Kidney tubule cell (primary cell): ENCODE data around the gene MYH14.

Experiments
- DNase-seq: peaks from one replicate; pipeline ENCODE4 v3.0.0-alpha.2; 2018; ENCODE audit warnings: low spot score

The MYH14 gene

DNA sequence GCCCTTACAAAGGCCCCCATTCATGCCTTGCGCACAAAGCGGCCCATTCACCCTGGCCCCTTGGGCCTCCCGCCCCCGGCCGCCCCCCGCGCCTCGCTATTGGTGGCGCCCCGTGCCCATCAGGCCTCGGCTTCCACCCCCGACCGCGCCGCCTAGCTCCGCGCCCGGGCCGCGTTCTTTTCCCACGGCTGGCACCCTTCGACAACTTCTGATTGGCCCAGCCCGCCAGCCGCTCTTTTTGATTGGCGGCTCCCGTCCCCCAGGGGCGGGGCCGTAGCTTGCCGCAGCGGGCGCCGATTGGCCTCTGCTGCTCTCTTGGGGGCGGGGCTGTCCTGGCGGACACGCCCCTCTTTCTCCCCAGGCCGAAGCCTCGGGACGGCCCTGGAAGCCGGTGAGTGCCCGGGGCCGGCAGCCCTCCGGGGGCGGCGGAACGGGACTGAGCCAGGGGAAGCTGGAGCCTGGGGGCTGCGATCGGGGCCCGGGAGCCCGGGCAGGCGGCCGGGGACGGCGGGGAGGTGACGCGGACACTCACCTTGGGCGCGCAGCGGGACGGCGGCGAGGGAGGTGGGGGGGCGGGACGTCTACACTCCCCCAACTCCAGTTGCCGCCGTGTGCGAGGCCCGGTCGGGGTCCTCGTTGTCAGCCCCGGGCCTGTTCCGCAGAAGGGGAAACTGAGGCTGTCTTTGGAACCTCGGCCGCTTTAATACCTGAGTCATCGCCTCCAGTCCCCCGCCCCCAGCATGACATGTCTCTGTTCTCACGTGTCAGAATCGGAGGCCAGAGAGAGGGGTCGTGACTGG lies at the start of gene MYH14:
Gene MYH14 (plus strand): TSS at position 342 of the 800 bp plus-strand sequence. CDS start 6,744 bp downstream, outside the sequence.
- peak; percentile 92 for DNase-seq

DNA sequence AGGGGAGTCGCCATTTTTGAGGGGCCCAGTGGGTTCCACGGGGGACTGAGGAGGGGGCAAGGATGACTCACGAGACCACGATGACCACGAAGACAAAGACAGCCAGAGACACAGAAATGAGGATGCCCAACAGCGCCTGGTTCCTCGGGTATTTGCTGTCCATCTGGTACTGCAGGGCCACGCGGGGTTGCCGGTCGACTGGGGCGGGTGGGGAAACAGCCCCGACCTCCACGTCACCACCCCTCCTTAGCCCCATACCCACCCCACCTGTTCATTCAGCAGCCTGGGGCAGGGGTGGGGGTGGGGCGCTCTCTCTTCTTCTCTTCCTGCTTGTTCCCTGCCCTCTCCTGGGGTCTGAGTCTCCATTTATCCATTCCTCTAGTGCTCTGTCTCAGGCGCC lies 48.9 kb upstream of the MYH14 start:
- no peak for DNase-seq

GRCh38 chr19:50155520-50156109 lies 47.8 kb upstream of the MYH14 start:
- DNase-seq = no peak

GRCh38 chr19:50158577-50158976 lies 44.8 kb upstream of the MYH14 start:
- no peak for DNase-seq

DNA sequence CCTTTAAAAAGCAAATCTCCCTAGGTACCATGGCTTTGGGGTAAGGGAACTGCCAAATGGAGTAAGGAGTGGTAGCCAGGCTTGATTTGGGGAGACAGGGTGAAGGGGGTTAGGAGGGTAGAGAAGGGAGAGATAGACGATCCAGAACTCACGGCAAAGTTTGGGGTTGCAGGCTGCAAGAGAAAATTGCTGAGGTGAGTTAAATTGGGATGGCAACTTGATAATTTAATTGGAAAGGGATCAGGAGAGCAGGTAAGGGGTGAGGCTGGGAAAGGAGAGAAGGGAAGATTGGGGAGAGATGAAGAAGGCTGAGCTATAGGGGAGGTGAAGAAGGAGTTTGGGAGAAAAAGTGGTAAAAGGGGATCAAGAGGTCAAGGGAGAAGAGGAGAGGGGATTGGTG lies 44.3 kb upstream of the MYH14 start:
- DNase-seq = no peak

- DNase-seq = no peak
Measured at GRCh38 chr19:50162988-50163387, 40.4 kb upstream of the MYH14 start, which contains the start of gene IZUMO2. IZUMO2 (minus strand) TSS chr19:50163281; CDS start chr19:50163194, 87 bp downstream.

DNA sequence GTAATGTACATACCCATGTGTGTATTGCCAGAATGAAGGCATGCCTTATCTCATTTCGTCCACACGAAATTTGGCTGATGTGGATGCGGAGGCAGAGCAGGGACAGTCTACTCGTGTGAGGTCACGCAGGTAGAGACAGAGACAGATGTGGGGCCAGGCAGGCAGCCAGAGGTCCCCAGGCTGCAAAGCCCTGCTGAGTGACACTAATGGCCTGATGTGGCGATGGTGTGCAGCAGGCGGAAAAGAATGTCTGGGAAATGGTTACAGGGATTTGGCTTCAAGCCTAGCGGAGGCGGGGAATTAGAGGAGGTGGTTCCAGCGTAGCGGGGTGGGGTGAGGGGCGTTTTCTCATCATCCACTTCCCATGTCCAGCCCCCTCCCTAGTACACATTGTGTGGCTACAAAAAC lies 36.1 kb upstream of the MYH14 start:
- DNase-seq = peak; percentile 72

DNA sequence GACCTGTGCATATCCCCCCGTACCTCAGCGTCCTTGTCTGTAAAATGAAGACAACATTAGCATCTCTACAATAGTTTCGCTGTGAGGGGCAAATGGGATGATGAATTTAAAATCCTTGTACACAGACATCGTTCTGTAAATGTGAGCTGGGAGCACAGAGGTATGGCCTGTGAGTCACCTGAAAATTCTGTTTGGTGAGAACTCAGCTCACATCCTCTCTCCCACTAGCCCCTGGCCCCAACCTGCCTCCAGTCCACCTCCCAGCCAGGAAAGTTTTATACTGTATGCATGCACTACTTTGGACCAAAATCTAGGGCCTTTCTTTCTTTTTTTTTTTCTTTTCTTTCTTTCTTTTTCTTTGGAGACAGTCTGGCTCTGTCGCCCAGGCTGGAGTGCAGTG lies 31.7 kb upstream of the MYH14 start:
- peak; percentile 45 for DNase-seq

GRCh38 chr19:50172726-50173125 lies 30.7 kb upstream of the MYH14 start:
- no peak for DNase-seq

DNA sequence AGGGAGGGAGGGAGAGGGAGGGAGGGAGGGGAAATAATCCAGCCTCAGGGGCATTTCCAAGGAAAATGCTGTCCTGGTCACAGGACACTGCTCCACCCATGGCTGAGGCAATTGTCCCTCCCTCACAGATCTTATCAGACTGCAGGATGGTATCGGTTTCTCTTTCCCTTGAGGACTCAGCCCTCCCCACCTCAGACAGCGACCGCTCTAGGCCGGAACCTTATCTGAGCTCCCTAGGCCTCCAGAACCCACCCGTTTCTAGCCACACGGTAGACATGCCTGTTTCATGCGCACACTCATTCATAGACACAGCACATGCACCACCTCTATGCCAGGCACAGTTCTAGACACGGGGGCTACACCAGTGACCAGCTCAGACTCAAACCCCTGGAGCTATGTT lies 30.3 kb upstream of the MYH14 start:
- DNase-seq = peak; percentile 38

GRCh38 chr19:50174100-50174793 lies 29.2 kb upstream of the MYH14 start:
- no peak for DNase-seq

DNA sequence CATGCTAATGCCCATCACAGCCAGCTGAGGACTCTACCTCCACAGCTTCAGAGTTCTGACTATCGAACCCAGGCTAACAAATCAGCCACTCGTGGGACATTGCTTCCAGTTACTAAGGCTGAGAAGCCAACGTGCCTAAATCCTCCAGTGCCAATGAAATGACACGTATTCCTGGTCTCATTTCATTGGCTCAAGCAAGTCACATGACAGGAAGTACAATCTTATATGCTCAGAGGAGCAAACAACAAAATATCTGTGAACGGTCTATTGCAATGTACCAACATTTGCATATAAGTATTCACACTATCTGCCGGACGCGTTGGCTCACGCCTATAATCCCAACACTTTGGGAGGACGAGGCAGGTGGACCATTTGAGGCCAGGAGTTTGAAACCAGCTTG lies 27.5 kb upstream of the MYH14 start:
- DNase-seq = no peak

DNA sequence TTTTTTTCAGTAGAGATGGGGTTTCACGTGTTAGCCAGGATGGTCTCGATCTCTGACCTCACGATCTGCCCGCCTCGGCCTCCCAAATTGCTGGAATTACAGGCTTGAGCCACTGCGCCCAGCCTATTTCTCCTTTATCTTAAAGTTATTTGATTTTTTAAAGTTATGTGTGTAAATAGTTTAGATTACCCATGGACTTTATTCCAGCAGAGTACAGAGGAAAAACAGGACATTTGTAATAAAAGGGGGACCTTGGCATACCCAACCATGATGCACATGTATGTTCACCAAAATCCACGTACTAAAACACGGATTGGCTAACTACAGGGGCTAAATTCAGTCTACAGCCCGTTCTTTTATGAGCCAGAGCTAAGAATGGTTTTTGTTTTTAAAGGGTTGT lies 26.6 kb upstream of the MYH14 start:
- DNase-seq = no peak

DNA sequence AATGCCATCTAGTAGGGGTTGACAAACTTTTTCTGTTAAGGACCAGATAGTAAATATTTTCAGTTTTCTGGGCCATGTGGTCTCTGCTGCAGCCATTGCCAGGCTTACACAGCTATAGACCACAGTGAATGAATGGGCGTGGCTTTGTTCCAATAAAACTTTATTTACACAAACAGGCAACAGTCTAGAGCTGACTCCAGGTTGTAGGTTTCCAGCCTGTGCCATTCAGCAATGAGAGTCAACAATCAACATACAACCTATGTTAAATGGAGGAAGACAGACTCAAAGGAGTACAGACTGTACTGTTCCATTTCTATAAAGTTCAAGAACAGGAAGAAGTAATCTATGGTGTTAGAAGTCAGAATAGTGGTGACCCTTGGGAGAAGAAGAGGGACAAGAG lies 25.1 kb upstream of the MYH14 start:
- no peak for DNase-seq

- DNase-seq = peak; percentile 82
Measured at GRCh38 chr19:50178859-50179537, 24.4 kb upstream of the MYH14 start.

DNA sequence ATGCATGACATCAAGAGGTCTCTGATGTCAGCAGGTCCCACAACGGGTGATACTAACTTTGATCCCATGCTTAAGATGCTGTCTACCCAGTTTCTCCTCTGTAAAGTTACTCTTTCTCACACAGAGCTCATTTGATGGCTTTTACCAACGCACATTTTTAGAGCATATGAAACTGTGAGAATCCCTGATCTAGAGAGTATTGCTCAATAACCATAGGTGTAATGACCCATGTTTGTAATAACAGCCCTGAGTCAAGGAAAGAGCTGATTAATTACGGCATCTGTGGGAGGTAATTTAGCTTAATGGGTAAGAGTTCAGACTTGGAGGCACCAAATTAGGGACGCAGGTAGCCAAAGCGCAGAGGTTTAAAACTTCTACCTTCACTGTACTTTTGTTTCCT lies 22.3 kb upstream of the MYH14 start:
- no peak for DNase-seq

GRCh38 chr19:50184196-50184595 lies 19.2 kb upstream of the MYH14 start:
- no peak for DNase-seq

DNA sequence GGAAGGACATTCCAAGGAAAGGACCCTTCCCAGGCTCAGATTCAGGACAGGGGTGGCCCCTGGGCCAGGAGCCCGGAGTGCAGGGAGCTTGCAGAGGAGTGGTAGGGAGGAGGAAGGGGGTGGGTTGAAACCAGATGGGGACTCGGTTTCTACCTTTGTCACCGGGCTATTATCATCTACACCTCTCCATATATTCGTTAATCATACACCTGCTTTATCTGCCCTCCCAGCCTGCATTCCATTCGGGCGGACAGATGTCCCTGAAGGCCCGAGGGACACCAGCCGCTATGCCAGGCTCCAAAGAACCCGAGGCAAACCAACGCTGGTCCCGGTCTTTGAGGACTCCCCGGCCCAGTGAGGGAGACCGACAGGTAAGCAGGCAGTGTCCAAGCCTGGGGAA lies 15.5 kb upstream of the MYH14 start:
- no peak for DNase-seq

DNA sequence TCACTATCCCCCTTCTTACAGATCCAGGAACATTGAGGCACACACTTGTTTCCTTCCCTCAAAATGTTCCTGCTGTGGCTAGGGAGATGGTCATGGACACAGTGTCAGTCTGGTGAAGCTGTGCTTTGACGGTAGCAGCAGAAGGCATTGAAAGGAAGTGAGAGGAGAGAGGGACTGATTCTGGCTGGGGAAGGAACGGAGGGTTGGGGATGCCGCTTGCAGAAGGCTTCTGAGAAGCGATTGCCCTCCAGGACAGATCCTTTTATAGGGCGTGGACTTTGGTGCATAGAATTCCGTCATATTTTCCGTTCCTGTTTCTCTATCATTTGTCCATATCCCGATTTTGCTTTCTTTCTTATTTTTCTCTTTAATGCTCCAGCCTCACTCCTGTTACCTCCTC lies 14.1 kb upstream of the MYH14 start:
- DNase-seq = no peak

DNA sequence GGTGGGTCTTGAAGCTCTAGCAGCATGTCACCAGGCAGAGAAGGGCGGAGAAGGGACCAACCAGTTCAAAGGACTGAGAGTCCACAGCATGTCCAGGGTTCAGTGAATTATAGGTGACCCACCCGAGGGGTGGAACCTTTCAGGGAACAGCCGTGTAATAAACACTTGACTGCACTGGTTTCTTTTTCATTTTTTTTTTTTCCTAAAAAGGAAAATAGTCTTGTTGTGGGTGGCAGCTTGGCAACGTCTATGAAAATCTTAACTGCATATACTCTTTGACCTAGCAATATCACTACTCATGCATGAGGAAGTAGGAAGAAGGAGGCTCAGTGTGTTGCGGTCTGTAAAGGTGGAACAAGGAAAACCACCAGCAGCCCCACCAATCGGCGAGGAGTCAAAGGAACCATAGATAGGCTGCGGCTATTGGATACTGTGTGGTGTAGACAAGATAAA lies 13.0 kb upstream of the MYH14 start:
- peak; percentile 68 for DNase-seq

DNA sequence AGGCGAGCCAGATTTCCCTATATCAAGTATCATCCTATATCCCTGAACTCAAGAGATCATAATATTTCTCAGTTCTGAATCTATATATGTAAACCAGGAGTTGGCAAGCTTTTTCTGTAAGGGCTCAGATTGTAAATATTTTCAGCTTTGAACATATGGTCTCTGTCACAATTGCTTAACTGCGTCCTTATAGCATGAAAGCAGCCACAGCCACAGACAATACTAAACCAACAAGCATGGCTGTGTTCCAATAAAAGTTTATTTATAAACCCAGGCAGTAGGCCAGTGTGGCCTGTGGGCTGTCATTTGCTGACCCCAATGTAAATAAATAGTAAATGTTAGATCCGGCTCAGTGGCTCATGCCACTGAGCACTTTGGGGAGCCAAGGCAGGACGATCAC lies 12.2 kb upstream of the MYH14 start:
- DNase-seq = peak; percentile 45

- no peak for DNase-seq
Measured at GRCh38 chr19:50192463-50193211, 10.8 kb upstream of the MYH14 start.
